GM08714 (cell line): ENCODE measurements around the gene ZNF584.
"Not testable (repeated sequence)": the region's sequence is repeated elsewhere in the genome, so short reads cannot be mapped to it uniquely, and the experiment has no call there.

Experiments
- H3K4me3 ChIP-seq: fragments of 200-500 bp; sonication (Bioruptor generic); 2 replicates; pipeline ENCODE4 v1.5.1; 2014; ENCODE audit warnings: mild to moderate bottlenecking, low read length, inconsistent platforms
- ZNF274 ChIP-seq: IDR thresholded peaks from 2 replicates; pipeline ENCODE4 v1.6.1; 2012; ENCODE audit warnings: mild to moderate bottlenecking, low read depth, low read length

ZNF584 gene

GRCh38 chr19:58394821-58395219 is 13.6 kb upstream of the ZNF584 start:
- no peak for TF ChIP-seq ZNF274
- H3K4me3 ChIP-seq: no peak overlapping the region

GRCh38 chr19:58395220-58395978 is 13.1 kb upstream of the ZNF584 start, which contains the start of gene RNF225:
RNF225 (plus strand) TSS chr19:58395656; CDS start chr19:58396090, 434 bp downstream.
- no peak within 1 kb of the TSS for H3K4me3 ChIP-seq

GRCh38 chr19:58395979-58396627 is 12.3 kb upstream of the ZNF584 start:
- no peak overlapping the region for H3K4me3 ChIP-seq
- no peak for TF ChIP-seq ZNF274

More at GRCh38 chr19:58395220-58395978, 13.1 kb upstream of the ZNF584 start, which contains the start of gene RNF225:
- no peak for TF ChIP-seq ZNF274

GRCh38 chr19:58396691-58397532 is 11.5 kb upstream of the ZNF584 start:
- H3K4me3 ChIP-seq: no peak overlapping the region
- TF ChIP-seq ZNF274: no peak

GRCh38 chr19:58397533-58398037 is 10.9 kb upstream of the ZNF584 start:
- no peak for TF ChIP-seq ZNF274
- no peak overlapping the region for H3K4me3 ChIP-seq

- TF ChIP-seq ZNF274: no peak
- H3K4me3 ChIP-seq: no peak overlapping the region
These were observed 10.4 kb upstream of the ZNF584 start for GRCh38 chr19:58398087-58398486.

- H3K4me3 ChIP-seq: no peak overlapping the region
- TF ChIP-seq ZNF274: no peak
These were observed 9.9 kb upstream of the ZNF584 start for GRCh38 chr19:58398545-58398944.

GRCh38 chr19:58399903-58400302 is 8.5 kb upstream of the ZNF584 start:
- TF ChIP-seq ZNF274: no peak
- H3K4me3 ChIP-seq: no peak overlapping the region

- TF ChIP-seq ZNF274: no peak
- H3K4me3 ChIP-seq: peak overlapping the region; percentile 48; the same call in 1 of the 2 replicates
These were observed 8.0 kb upstream of the ZNF584 start for GRCh38 chr19:58400316-58400915.

GRCh38 chr19:58400916-58401839 is 7.3 kb upstream of the ZNF584 start:
- H3K4me3 ChIP-seq: peak overlapping the region; percentile 65
- TF ChIP-seq ZNF274: no peak

GRCh38 chr19:58401840-58402421 is 6.5 kb upstream of the ZNF584 start:
- TF ChIP-seq ZNF274: no peak
- peak overlapping the region; percentile 65 for H3K4me3 ChIP-seq

GRCh38 chr19:58403920-58404478 is 4.5 kb upstream of the ZNF584 start:
- not testable (repeated sequence) for H3K4me3 ChIP-seq
